Hypothalamus (tissue), 51 donors: ENCODE data around the gene SPAG16.
"Not testable (repeated sequence)": the region's sequence is repeated elsewhere in the genome, so short reads cannot be mapped to it uniquely, and the experiment has no call there.

ENCODE experiments used
- DNase-seq, 51 donors: peaks; one replicate each; lab custom pipeline; 2025; lab: John Stamatoyannopoulos, UW

Gene SPAG16

GRCh38 chr2:213266421-213266820 is 17.8 kb upstream of the SPAG16 start:
- no peak for DNase-seq

GRCh38 chr2:213271947-213272346 is 12.3 kb upstream of the SPAG16 start:
- no peak for DNase-seq

- DNase-seq, result no peak
Observed at GRCh38 chr2:213274143-213274542, 10.1 kb upstream of the SPAG16 start.

- DNase-seq, result no peak
Observed at GRCh38 chr2:213275265-213275664, 9.0 kb upstream of the SPAG16 start.

- DNase-seq, result not testable (repeated sequence)
Observed at GRCh38 chr2:213277134-213277533, 7.1 kb upstream of the SPAG16 start.

- DNase-seq, result no peak
Observed at GRCh38 chr2:213279116-213279620, 5.1 kb upstream of the SPAG16 start.

GRCh38 chr2:213279971-213280370 is 4.3 kb upstream of the SPAG16 start:
- DNase-seq, result no peak

- DNase-seq, result no peak
Observed at GRCh38 chr2:213281156-213281555, 3.1 kb upstream of the SPAG16 start.

- no peak for DNase-seq
Observed at GRCh38 chr2:213285404-213285803, 1.1 kb downstream of the SPAG16 start.

GRCh38 chr2:213286161-213286560 is 1.9 kb downstream of the SPAG16 start:
- DNase-seq, result no peak

- DNase-seq, result no peak
Observed at GRCh38 chr2:213288913-213289700, 4.8 kb downstream of the SPAG16 start.

- no peak for DNase-seq
Observed at GRCh38 chr2:213290501-213290900, 6.2 kb downstream of the SPAG16 start.

- no peak for DNase-seq
Observed at GRCh38 chr2:213296270-213296669, 12.0 kb downstream of the SPAG16 start.

GRCh38 chr2:213306316-213306942 is 22.2 kb downstream of the SPAG16 start:
- no peak for DNase-seq

GRCh38 chr2:213315168-213315876 is 31.1 kb downstream of the SPAG16 start:
- DNase-seq, result no peak

- DNase-seq, result no peak
Observed at GRCh38 chr2:213316001-213316735, 31.9 kb downstream of the SPAG16 start.

- DNase-seq, result no peak
Observed at GRCh38 chr2:213317929-213318328, 33.7 kb downstream of the SPAG16 start.

GRCh38 chr2:213320604-213321003 is 36.3 kb downstream of the SPAG16 start:
- no peak for DNase-seq

GRCh38 chr2:213336253-213336770 is 52.0 kb downstream of the SPAG16 start:
- DNase-seq, result no peak

GRCh38 chr2:213353419-213353818 is 69.2 kb downstream of the SPAG16 start:
- no peak for DNase-seq

- no peak for DNase-seq
Observed at GRCh38 chr2:213376644-213377043, 92.4 kb downstream of the SPAG16 start.
